CD4-positive, alpha-beta T cell treated with Interleukin-15 for 1 hour (primary cell): ENCODE measurements around the gene ACHE.
"Not testable (repeated sequence)": the region's sequence is repeated elsewhere in the genome, so short reads cannot be mapped to it uniquely, and the experiment has no call there.

Experiments
- DNase-seq: peaks from one replicate; pipeline ENCODE4 v3.0.0-alpha.2; 2020

Gene ACHE

DNA sequence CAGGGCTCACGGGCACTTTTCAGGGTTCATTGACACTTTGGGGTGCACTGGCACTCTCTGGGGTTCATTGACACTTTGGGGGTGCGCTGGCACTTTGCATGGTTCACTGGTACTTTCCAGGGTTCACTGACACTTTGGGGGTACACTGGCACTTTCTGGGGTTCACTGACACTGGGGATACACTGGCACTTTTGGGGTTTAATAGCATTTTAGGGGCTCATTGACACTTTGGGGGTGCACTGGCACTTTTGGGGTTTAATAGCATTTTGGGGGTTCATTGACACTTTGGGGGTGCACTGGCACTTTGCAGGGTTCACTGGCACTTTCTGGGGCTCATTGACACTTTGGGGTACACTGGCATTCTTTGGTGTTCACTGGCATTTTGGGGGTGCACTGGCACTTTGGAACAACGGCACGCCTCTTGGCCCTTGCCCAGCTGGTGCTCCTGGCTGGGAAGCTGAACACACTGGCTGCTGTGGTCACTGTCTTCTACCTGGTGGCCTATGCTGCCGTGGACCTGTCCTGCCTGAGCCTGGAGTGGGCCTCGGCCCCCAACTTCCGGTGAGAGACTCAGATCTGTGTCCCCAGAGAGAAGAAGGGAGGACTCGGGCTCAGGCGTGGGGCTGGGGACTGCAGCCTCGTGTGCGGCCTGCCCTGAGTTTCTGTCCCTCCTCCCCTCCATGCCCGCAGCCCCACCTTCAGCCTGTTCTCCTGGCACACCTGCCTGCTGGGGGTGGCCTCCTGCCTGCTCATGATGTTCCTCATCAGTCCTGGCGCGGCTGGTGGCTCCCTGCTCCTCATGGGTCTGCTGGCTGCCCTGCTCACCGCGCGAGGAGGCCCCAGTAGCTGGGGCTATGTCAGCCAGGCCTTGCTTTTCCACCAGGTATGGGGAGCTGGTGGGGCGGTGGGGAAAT is 34.7 kb downstream of the ACHE start:
- no peak for DNase-seq

DNA sequence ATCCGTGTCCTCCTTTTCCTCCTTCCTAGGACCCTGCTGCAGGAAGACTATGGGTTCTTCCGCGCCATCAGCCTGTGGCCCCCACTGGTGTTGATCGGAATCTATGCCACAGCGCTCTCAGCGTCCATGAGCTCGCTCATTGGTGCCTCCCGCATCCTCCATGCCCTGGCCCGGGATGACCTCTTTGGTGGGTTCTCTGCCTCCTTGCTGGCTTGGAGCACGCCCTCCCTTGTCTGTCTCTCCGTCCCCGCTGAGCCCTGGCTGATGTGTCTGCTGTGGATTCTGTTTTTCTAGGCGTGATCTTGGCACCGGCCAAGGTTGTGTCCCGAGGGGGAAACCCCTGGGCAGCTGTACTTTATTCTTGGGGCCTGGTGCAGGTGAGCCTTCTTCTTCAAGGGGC is 35.8 kb downstream of the ACHE start:
- no peak for DNase-seq

DNA sequence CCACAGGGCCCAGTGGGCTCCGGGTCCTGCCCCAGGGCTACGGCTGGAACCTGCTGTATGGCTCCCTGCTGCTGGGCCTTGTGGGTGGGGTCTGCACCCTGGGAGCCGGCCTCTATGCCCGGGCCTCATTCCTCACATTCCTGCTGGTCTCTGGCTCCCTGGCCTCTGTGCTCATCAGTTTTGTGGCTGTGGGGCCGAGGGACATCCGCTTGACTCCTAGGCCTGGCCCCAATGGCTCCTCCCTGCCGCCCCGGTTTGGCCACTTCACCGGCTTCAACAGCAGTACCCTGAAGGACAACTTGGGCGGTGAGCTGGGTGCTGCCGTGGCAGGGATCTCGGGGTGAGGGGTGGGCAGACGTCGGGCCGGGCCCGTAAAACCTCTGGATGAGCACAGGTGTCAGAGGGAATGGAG is 38.8 kb downstream of the ACHE start:
- DNase-seq: no peak

DNA sequence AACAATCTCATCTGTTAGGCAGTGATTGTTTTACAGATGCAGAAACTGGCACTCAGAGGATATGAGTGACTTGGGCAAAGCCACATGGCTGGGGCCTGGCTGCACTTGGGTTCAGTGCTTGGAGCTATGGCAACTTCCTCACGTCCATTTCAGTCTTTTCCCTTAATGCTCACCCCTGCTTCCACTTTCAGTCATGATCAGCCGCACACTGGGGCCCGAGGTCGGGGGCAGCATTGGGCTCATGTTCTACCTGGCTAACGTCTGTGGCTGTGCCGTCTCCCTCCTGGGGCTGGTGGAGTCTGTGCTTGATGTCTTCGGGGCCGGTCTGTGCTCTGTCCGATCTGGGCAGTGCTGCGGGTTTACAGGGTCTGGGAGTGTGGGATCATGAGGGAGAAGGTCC is 40.2 kb downstream of the ACHE start:
- no peak for DNase-seq

DNA sequence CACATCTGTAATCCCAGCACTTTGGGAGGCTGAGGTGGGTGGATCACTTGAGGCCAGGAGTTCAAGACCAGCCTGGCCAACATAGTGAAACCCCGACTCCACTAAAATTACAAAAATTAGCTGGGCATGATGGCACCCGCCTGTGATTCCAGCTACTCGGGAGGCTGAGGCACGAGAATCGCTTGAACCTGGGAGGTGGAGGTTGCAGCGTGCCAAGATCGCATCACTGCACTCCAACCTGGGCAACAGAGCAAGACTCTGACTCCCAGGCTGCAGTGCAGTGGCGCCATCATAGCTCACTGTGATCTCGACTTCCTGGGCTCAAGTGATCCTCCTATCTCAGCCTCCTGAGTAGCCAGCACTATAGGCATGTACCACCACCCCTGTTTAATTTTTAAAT is 40.8 kb downstream of the ACHE start:
- not testable (repeated sequence) for DNase-seq

DNA sequence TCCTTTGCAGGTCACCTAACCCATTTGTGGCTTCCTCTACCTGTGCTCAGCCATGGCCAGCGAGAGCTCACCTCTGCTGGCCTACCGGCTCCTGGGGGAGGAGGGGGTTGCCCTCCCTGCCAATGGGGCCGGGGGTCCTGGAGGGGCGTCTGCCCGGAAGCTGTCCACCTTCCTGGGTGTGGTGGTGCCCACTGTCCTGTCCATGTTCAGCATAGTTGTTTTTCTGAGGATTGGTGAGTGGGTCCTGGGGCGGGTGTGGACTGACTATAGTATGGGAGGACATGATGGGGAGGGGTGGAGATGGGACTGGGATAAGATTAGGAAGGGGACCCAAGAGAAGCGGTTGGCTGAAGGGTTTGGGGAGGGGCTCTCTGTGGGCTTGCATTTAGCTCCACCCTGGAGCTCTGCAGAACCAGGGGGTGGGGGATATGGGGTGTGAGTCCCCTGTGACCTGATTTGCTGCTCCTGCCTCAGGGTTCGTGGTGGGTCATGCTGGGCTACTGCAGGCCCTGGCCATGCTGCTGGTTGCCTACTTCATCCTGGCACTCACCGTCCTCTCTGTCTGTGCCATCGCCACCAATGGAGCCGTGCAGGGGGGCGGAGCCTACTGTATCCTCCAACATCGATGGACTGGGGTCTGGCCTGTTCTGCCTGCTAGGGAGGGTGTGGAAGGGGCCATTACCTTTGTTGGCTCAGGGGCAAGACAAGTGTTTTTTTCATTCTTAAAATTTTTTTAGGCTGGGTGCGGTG is 41.4 kb downstream of the ACHE start:
- DNase-seq: no peak

DNA sequence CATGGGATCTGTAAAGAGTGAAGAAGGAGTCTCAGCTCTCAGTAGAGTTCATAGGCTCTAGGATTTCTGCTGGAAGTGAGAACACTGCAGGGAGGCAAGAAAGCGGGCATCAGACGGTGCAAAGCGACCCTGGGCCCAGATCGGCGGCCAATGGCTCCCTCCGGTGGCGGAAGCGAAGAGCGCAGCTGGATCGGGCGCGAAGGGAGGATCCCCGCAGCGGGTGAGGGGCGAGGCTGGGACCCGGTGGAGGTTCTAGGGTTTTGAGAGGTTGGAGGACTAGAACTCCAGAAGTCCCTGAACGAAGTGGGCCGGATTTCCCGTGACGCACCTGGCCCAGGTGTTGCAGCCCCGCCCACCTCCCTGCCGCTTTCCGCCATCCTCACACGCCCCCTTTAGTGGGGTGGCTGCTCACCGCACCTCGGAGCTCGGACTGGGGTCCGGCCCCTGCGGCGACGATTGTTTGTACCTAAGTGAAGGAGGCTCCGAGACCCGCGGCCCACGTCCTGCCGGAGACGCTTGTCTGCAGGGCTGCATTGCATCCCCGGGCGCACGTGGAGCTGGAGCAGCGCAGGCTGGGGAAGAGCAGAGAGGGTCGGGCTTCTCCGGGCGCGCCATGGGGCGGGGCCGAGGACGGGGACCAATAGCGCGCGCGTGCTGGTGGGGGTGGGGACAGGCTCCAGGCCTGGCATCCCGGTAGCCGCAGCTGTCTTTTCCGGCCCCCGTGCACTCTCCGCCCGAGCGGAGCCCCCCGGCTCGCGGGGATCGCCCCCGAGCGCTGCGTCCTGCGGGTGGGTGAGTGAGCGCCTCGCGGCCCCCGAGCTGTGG is 43.4 kb downstream of the ACHE start, which contains the start of gene SLC12A9:
Gene SLC12A9 (plus strand): TSS at position 666 of the 825 bp plus-strand sequence. CDS start 1,485 bp downstream, outside the sequence.
- peak; percentile 82 for DNase-seq

DNA sequence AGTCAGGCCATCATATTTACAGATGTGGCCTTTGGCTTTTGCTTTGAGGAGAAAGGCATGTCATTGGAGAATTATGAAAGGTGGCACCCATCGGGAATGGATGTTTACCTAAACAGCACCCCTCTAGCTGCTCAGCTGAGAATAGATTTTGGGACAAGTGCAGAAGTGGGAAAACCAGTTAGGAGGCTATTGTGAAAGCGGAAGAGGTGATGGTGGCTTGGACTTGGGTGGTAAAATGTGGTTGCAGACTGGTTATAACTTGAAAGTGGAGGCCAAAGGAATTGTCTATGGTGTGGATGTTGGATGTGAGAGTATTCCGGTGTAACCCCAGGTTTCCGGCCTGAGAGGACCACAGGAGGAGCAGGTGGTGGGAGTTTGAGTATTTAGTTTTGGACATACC is 48.3 kb downstream of the ACHE start:
- DNase-seq: no peak

DNA sequence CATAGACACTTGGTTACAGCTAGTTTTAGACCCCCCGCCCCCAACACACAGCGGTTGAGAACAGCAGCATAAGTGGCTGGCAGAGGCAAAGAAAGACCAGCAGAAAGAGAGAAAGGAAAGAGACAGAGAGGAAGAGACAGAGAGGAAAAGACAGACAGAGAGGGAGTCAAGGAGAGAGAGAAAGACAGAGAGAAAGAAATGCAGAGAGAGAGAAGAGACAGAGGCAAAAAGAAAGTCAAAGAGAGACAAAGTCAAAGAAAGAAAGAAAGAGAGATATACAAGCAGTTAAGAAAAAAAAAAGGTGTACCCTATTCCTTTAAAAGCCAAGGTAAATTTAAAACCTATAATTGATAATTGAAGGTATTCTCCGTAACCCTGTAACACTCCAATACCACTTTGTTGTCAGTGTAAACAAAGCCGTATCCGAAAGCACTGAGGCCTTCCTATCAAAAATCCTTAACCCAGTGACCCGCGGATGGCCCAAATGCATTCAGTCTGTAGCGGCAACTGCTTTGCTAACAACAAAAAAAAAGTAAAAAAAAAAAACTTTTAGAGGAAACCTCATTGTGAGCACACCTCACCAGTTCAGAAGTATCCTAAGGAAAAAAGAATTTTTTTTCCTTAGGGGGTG is 55.1 kb downstream of the ACHE start:
- DNase-seq: no peak
